ENCODE data around the gene ARID1B. TPM values are rescaled to one million over a fixed set of nuclear protein-coding genes. Genes with fewer than 3 reads are reported as not detected.

Gene ARID1B
- total RNA-seq, 2 donors from 2014 or later, result 65.1 to 99.4 TPM

- Histone ChIP-seq H3K27me3 (replicated peaks; ENCODE audit: insufficient read depth) (no peaks in the 10 kb centered on the region), H3K36me3 (no peaks in the 10 kb centered on the region), H3K27ac (no peak overlapping the region), H3K4me1 (replicated peaks) (no peaks in the 10 kb centered on the region), H3K9me3 (no peaks in the 10 kb centered on the region), H3K4me3 (no peak overlapping the region)
- 63% methylated on average over 6 of the region's 6 CpGs for WGBS
- no peak for TF ChIP-seq POLR2A (IDR thresholded peaks at IDR 0.05)
- TF ChIP-seq CTCF (IDR thresholded peaks at IDR 0.05), result no peak
- no peak for TF ChIP-seq POLR2AphosphoS5 (IDR thresholded peaks at IDR 0.05)
- intact Hi-C loops (cut with DNase I), result no loop called here
- DNase-seq (ENCODE audit: low spot score), result no peak
Measured at GRCh38 chr6:156988276-156989158, 211.3 kb downstream of the ARID1B start.

- TF ChIP-seq CTCF (IDR thresholded peaks at IDR 0.05) (no peak), POLR2A (IDR thresholded peaks at IDR 0.05) (no peak), POLR2AphosphoS5 (IDR thresholded peaks at IDR 0.05) (no peak)
- no peaks in the 10 kb centered on the region for H3K27me3 ChIP-seq (replicated peaks; ENCODE audit: insufficient read depth)
- no peak overlapping the region for H3K27ac ChIP-seq
- H3K4me1 ChIP-seq (replicated peaks), result no peaks in the 10 kb centered on the region
- no peaks in the 10 kb centered on the region for H3K36me3 ChIP-seq
- DNase-seq (ENCODE audit: low spot score), result no peak
- H3K4me3 ChIP-seq, result no peak overlapping the region
- no peaks in the 10 kb centered on the region for H3K9me3 ChIP-seq
- WGBS, result 82% methylated on average over 8 of the region's 8 CpGs
- intact Hi-C loops (cut with DNase I), result no loop called here
Measured at GRCh38 chr6:156989159-156989806, 212.1 kb downstream of the ARID1B start.

DNA sequence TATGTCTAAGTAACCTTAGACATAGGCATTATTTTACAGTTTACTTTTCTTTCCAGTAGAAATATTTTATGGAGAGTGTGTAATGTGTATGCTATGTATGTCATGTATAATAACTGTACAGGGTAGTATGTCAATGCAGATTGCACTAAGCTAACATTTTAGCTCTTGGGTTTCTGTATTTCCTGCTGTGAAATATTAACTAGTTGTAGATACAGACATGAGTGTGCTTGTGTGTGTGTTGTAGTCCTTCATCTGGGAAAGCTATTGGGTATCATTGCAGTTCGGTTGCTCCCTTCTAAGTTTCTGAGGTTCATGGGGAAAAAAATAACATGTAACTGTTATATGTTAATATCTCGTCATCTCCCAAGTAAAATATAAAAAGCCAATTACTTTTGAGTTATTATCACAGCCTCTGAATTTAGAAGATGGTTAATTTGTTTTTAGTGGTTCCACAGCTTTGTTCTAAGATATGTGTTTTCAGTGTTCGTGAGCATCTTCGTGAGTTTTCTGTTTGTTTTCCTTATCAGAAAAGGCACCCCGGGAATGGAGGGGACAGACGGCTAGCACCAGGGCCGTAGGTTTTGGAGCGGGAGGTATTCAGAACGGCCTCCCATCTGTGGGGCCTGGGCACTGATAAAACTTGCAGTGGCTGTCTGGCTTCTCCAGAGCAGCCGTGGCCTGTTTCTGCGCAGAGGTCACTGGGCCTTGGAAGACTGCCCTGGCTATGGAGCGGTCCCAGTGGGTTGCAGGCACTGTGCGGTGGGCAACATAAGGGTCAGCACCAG, 215.0 kb downstream of the ARID1B start:
- Histone ChIP-seq H3K36me3 (no peaks in the 10 kb centered on the region), H3K4me3 (no peak overlapping the region), H3K9me3 (no peaks in the 10 kb centered on the region), H3K4me1 (replicated peaks) (no peaks in the 10 kb centered on the region), H3K27ac (no peak overlapping the region), H3K27me3 (replicated peaks; ENCODE audit: insufficient read depth) (no peaks in the 10 kb centered on the region)
- 49% methylated on average over 13 of the region's 13 CpGs for WGBS
- no peak for TF ChIP-seq POLR2A (IDR thresholded peaks at IDR 0.05)
- no peak for TF ChIP-seq POLR2AphosphoS5 (IDR thresholded peaks at IDR 0.05)
- TF ChIP-seq CTCF (IDR thresholded peaks at IDR 0.05), result no peak
- intact Hi-C loops (cut with DNase I), result no loop called here
- DNase-seq (ENCODE audit: low spot score), result no peak

GRCh38 chr6:156993713-156994112, 216.5 kb downstream of the ARID1B start:
- Histone ChIP-seq H3K27me3 (replicated peaks; ENCODE audit: insufficient read depth) (no peaks in the 10 kb centered on the region), H3K4me1 (replicated peaks) (no peaks in the 10 kb centered on the region), H3K27ac (no peak overlapping the region), H3K9me3 (no peaks in the 10 kb centered on the region), H3K4me3 (no peak overlapping the region), H3K36me3 (no peaks in the 10 kb centered on the region)
- 71% methylated on average over 2 of the region's 2 CpGs for WGBS
- intact Hi-C loops (cut with DNase I), result no loop called here
- DNase-seq (ENCODE audit: low spot score), result no peak
- no peak for TF ChIP-seq POLR2A (IDR thresholded peaks at IDR 0.05)
- TF ChIP-seq CTCF (IDR thresholded peaks at IDR 0.05), result no peak
- no peak for TF ChIP-seq POLR2AphosphoS5 (IDR thresholded peaks at IDR 0.05)

All from prostate gland (tissue), 2 donors.